H1 (cell line): Measurements from ENCODE around the gene DRC3. TPM values are rescaled to one million over a fixed set of nuclear protein-coding genes. Genes with fewer than 3 reads are reported as not detected.

Experiments used
- CTCF ChIA-PET: fragments of 300-600 bp; sonication (Branson Sonifier 250); formaldehyde crosslinking; loops from one replicate; lab custom pipeline; 2021; ENCODE audit not compliant: partially characterized antibody; lab: Charles Lee
- POLR2A ChIA-PET: fragments of 300-600 bp; sonication (Branson Sonifier 250); formaldehyde crosslinking; loops from one replicate; lab custom pipeline; 2021; ENCODE audit warnings: inconsistent platforms; ENCODE audit not compliant: partially characterized antibody; lab: Charles Lee
- DNase-seq, 2 experiments: peaks; one replicate each; pipeline versions ENCODE4 v3.0.0 to v3.0.0-alpha.2; 2010 to 2022; ENCODE audit warnings: low spot score in 2 of 2, low read depth in 1 of 2, mixed read lengths in 1 of 2
- FAIRE-seq: peaks from 2 replicates; lab custom pipeline; 2011; peaks lifted over from hg19 to GRCh38; lab: Jason Lieb, UNC
- H2AFZ ChIP-seq: 2 replicates; pipeline ENCODE4 v1.8.1; 2012; ENCODE audit warnings: low read length, inconsistent platforms
- H2AK5ac ChIP-seq: 2 replicates; pipeline ENCODE4 v1.6.1; 2013; ENCODE audit warnings: low read depth, low read length
- H2BK120ac ChIP-seq: replicated peaks from 2 replicates; pipeline ENCODE3; 2013; ENCODE audit warnings: low read depth, low read length, inconsistent platforms
- H2BK12ac ChIP-seq: 2 replicates; pipeline ENCODE4 v1.6.1; 2013; ENCODE audit warnings: low read depth, low read length
- H2BK15ac ChIP-seq: 2 replicates; pipeline ENCODE4 v1.6.1; 2013; ENCODE audit warnings: low read length
- H2BK20ac ChIP-seq: 2 replicates; pipeline ENCODE4 v1.6.1; 2013; ENCODE audit warnings: low read length
- H2BK5ac ChIP-seq: 2 replicates; pipeline ENCODE4 v1.6.1; 2013; ENCODE audit warnings: low read depth, low read length
- H3K14ac ChIP-seq: 2 replicates; pipeline ENCODE4 v1.6.1; 2013; ENCODE audit warnings: inconsistent platforms; ENCODE audit not compliant: insufficient read length
- H3K18ac ChIP-seq: 2 replicates; pipeline ENCODE4 v1.6.1; 2013; ENCODE audit warnings: low read length; ENCODE audit errors: extremely low read depth
- H3K23ac ChIP-seq: 2 replicates; pipeline ENCODE4 v1.6.1; 2013; ENCODE audit warnings: inconsistent platforms; ENCODE audit not compliant: insufficient read length
- H3K23me2 ChIP-seq: 2 replicates; pipeline ENCODE4 v1.6.1; 2013; ENCODE audit warnings: low read depth, low read length
- H3K27ac ChIP-seq: 2 replicates; pipeline ENCODE4 v1.6.1; 2011; ENCODE audit warnings: low read depth, low read length, inconsistent platforms
- H3K27me3 ChIP-seq, 4 experiments: replicated peaks in 1 of 4; 1 replicate in 1 of 4; 2 replicates in 3 of 4; pipeline versions ENCODE4 v1.6.1 to v1.8.1; 2011 to 2013; ENCODE audit warnings: low read length in 3 of 4, mild to moderate bottlenecking in 3 of 4, inconsistent platforms in 2 of 4, mixed read lengths in 2 of 4, moderate library complexity in 1 of 4; ENCODE audit not compliant: control insufficient read depth in 3 of 4, insufficient read depth in 3 of 4; ENCODE audit errors: extremely low read depth in 1 of 4
- H3K36me3 ChIP-seq, 4 experiments: 2 replicates each; pipeline versions ENCODE4 v1.6.1 to v1.8.1; 2011 to 2013; ENCODE audit warnings: mild to moderate bottlenecking in 4 of 4, low read length in 3 of 4, moderate library complexity in 2 of 4, control low read depth in 1 of 4, inconsistent platforms in 1 of 4; ENCODE audit not compliant: insufficient read depth in 4 of 4, control insufficient read depth in 2 of 4
- H3K4ac ChIP-seq: replicated peaks from 2 replicates; pipeline ENCODE3; 2013; ENCODE audit warnings: low read length, low read depth, mixed read lengths, inconsistent platforms; ENCODE audit not compliant: insufficient read length
- H3K4me1 ChIP-seq, 4 experiments: replicated peaks in 1 of 4; 1 replicate in 1 of 4; 2 replicates in 3 of 4; pipeline versions ENCODE4 v1.6.1 to v1.8.1; 2011 to 2013; ENCODE audit warnings: low read length in 3 of 4, inconsistent platforms in 2 of 4, mixed read lengths in 1 of 4; ENCODE audit not compliant: insufficient read depth in 4 of 4, control insufficient read depth in 3 of 4
- H3K4me2 ChIP-seq, 2 experiments: 2 replicates each; pipeline versions ENCODE4 v1.6.1 to v1.8.1; 2011 to 2013; ENCODE audit warnings: low read depth in 2 of 2, low read length in 2 of 2, control low read depth in 1 of 2, inconsistent platforms in 1 of 2, mild to moderate bottlenecking in 1 of 2; ENCODE audit not compliant: insufficient read depth in 1 of 2
- H3K4me3 ChIP-seq, 4 experiments: fragments of 200-600, 300-600 bp in 1 of 4; sonication (generic), shearing (Covaris generic), sonication (Bioruptor Twin) in 1 of 4; 2 replicates each; pipeline versions ENCODE4 v1.5.1 to v1.8.1; 2011 to 2016; ENCODE audit warnings: low read length in 4 of 4, low read depth in 3 of 4, control low read depth in 2 of 4, inconsistent platforms in 2 of 4, mild to moderate bottlenecking in 2 of 4, mixed read lengths in 1 of 4, moderate library complexity in 1 of 4; ENCODE audit not compliant: insufficient read depth in 2 of 4; ENCODE audit errors: extremely low read depth in 1 of 4
- H3K56ac ChIP-seq: replicated peaks from 2 replicates; pipeline ENCODE3; 2013; ENCODE audit warnings: low read depth, mild to moderate bottlenecking, mixed read lengths, low read length, inconsistent platforms; ENCODE audit not compliant: insufficient read length
- H3K79me1 ChIP-seq: 2 replicates; pipeline ENCODE4 v1.6.1; 2013; ENCODE audit warnings: low read depth, low read length, control low read depth
- H3K79me2 ChIP-seq, 2 experiments: 2 replicates each; pipeline versions ENCODE4 v1.6.1 to v1.8.1; 2012 to 2013; ENCODE audit warnings: low read length in 2 of 2, mild to moderate bottlenecking in 2 of 2, inconsistent platforms in 1 of 2; ENCODE audit not compliant: insufficient read depth in 2 of 2, control insufficient read depth in 1 of 2
- H3K9ac ChIP-seq, 4 experiments: replicated peaks in 1 of 4; 1 replicate in 1 of 4; 2 replicates in 3 of 4; pipeline versions ENCODE4 v1.6.1 to v1.8.1; 2011 to 2013; ENCODE audit warnings: low read depth in 3 of 4, low read length in 3 of 4, control low read depth in 2 of 4, mild to moderate bottlenecking in 2 of 4, moderate library complexity in 2 of 4, inconsistent platforms in 1 of 4; ENCODE audit errors: extremely low read depth in 1 of 4
- H3K9me3 ChIP-seq, 2 experiments: 2 replicates each; pipeline versions ENCODE4 v1.6.1 to v1.8.1; 2012 to 2013; ENCODE audit warnings: mild to moderate bottlenecking in 2 of 2, moderate library complexity in 2 of 2, control low read depth in 1 of 2, inconsistent platforms in 1 of 2, low read depth in 1 of 2, low read length in 1 of 2, mixed read lengths in 1 of 2; ENCODE audit not compliant: insufficient read depth in 2 of 2
- H4K20me1 ChIP-seq, 2 experiments: replicated peaks in 1 of 2; 2 replicates each; pipeline versions ENCODE3 to v1.8.1; 2011 to 2013; ENCODE audit warnings: inconsistent platforms in 2 of 2, low read length in 2 of 2, mild to moderate bottlenecking in 1 of 2; ENCODE audit not compliant: insufficient read depth in 2 of 2, control insufficient read depth in 1 of 2
- H4K5ac ChIP-seq: 2 replicates; pipeline ENCODE4 v1.6.1; 2013; ENCODE audit warnings: low read length, low read depth, mixed read lengths, inconsistent platforms; ENCODE audit not compliant: insufficient read length
- H4K8ac ChIP-seq: 2 replicates; pipeline ENCODE4 v1.8.0; 2013; ENCODE audit warnings: mild to moderate bottlenecking, moderate library complexity, low read length, inconsistent platforms; ENCODE audit not compliant: insufficient read depth; ENCODE audit errors: extremely low read depth
- H4K91ac ChIP-seq: replicated peaks from 2 replicates; pipeline ENCODE3; 2013; ENCODE audit warnings: low read length, mixed read lengths, inconsistent platforms; ENCODE audit not compliant: insufficient read length
- E2F6 ChIP-seq: IDR thresholded peaks from 2 replicates; pipeline ENCODE4 v1.6.1; 2012; ENCODE audit warnings: inconsistent platforms
- GTF2F1 ChIP-seq: IDR thresholded peaks from 2 replicates; pipeline ENCODE4 v1.6.1; 2012; ENCODE audit warnings: low read depth, low read length, improper control_type of control experiment, borderline replicate concordance
- MAX ChIP-seq: IDR thresholded peaks from 2 replicates; pipeline ENCODE4 v1.6.1; 2012; ENCODE audit warnings: inconsistent platforms
- NANOG ChIP-seq: IDR thresholded peaks from 2 replicates; pipeline ENCODE4 v1.6.1; 2011; ENCODE audit warnings: low read length, low read depth, mild to moderate bottlenecking, inconsistent platforms; ENCODE audit not compliant: insufficient read depth, poor library complexity, severe bottlenecking
- RFX5 ChIP-seq: IDR thresholded peaks from 2 replicates; pipeline ENCODE4 v1.6.1; 2011; ENCODE audit warnings: low read depth, low read length, improper control_type of control experiment, borderline replicate concordance
- SIRT6 ChIP-seq: IDR thresholded peaks from one replicate; pipeline ENCODE4 v1.7.1; 2012; ENCODE audit warnings: low read length, inconsistent platforms
- ZNF274 ChIP-seq: IDR thresholded peaks from 2 replicates; pipeline ENCODE4 v1.7.0; 2012; ENCODE audit warnings: low read length, borderline replicate concordance; ENCODE audit errors: extremely low read depth
- WGBS, 2 experiments: shearing (Covaris generic) in 1 of 2; methylation state at CpG; one replicate each; pipeline versions ENCODE4 v1.1.6 to v1.1.7; 2013 to 2015; ENCODE audit warnings: low lambda C conversion rate in 2 of 2, mixed read lengths in 2 of 2, inconsistent platforms in 1 of 2, low coverage in 1 of 2, missing lambda C conversion rate in 1 of 2; ENCODE audit not compliant: insufficient replicate concordance in 2 of 2, insufficient coverage in 1 of 2, insufficient read length in 1 of 2; ENCODE audit errors: extremely low coverage in 1 of 2, missing lambda C conversion rate in 1 of 2; 5-methylcytosine and 5-hydroxymethylcytosine counted together
- polyA plus RNA-seq, 7 experiments: library from polyadenylated mRNA; depleted of rRNA in 3 of 7; stranded (reverse) in 5 of 7; unstranded in 2 of 7; fragments of >200 nt in 5 of 7; fragments of 200-250 nt in 2 of 7; gene quantifications; 1 replicate in 5 of 7; 2 replicates in 1 of 7; 4 replicates in 1 of 7; pipeline versions ENCODE4 v1.2.1 to v1.2.3, GENCODE V29; 2011 to 2013; ENCODE audit warnings: missing spikeins in 2 of 7, mixed read lengths in 2 of 7
- total RNA-seq: library from RNA; stranded (reverse); fragmentation: NEBNext Ultra II Directional; extraction: Animal tissue kit (Norgen Biotek cat#: 25700); gene quantifications from 2 replicates; pipeline ENCODE4 v1.2.1, GENCODE V29; 2021
- TF ChIP-seq, protein P1 (sequence below): IDR thresholded peaks from 2 replicates; pipeline ENCODE4 v1.6.1; 2011; ENCODE audit warnings: low read depth, mild to moderate bottlenecking, low read length; ENCODE audit not compliant: insufficient read depth

The DRC3 gene
- total and polyA plus RNA-seq, 2 of the 8 experiments (the other 6 are each of a cell fraction or from before 2014, with no cell fraction given): 0.59 TPM; not detected in 1

- Histone ChIP-seq H3K79me2 (no peaks in the 10 kb centered on the region), H2AK5ac (no peak overlapping the region), H4K5ac (no peak overlapping the region), H2AFZ (no peak overlapping the region), H2BK15ac (no peak overlapping the region), H3K9ac (no peak overlapping the region), H3K79me1 (no peaks in the 10 kb centered on the region), H3K4ac (no peak overlapping the region), H3K14ac (no peak overlapping the region), H4K91ac (no peak overlapping the region), H3K27me3 (no peaks in the 10 kb centered on the region), H2BK5ac (no peak overlapping the region), H2BK120ac (no peak overlapping the region), H3K18ac (no peak overlapping the region), H3K4me3 (no peak overlapping the region), H4K8ac (0 out of 2 replicates have a peak overlapping the region, but pooled peaks have one; percentile 11), H4K20me1 (peaks cover 0 to 5% of the 10 kb centered on the region in 2 experiments), H3K4me1 (peaks cover 0 to under 1% (median 0%) of the 10 kb centered on the region in 4 experiments; a peak in 2 of 7 replicates), H3K27ac (no peak overlapping the region), H3K36me3 (no peaks in the 10 kb centered on the region), H3K4me2 (no peak overlapping the region), H2BK20ac (no peak overlapping the region), H2BK12ac (no peak overlapping the region), H3K9me3 (no peaks in the 10 kb centered on the region), H3K23me2 (no peaks in the 10 kb centered on the region; the same call in 1 of the 2 replicates), H3K23ac (no peak overlapping the region), H3K56ac (no peak overlapping the region)
- ChIA-PET CTCF (interaction anchor here (1.1 to 3.2 kb wide), 2 partner anchors 14 to 16 kb away, joined by 3 to 12 read pairs; no protein-coding TSS in a partner anchor), POLR2A (interaction anchor here (0.8 kb wide), 1 partner anchor 39 kb away, joined by 3 read pairs; the partner anchor contains the start of gene ATPAF2)
- 84% methylated on average over 9 of the region's 9 CpGs; no CpG with 5 or more reads in 1 of the 2 experiments for WGBS, 2 experiments
- no peak for TF ChIP-seq RFX5
- TF ChIP-seq NANOG: no peak
- no peak for TF ChIP-seq ZNF274
- TF ChIP-seq, protein P1, sequence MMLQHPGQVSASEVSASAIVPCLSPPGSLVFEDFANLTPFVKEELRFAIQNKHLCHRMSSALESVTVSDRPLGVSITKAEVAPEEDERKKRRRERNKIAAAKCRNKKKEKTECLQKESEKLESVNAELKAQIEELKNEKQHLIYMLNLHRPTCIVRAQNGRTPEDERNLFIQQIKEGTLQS: no peak
- TF ChIP-seq E2F6: no peak
- TF ChIP-seq GTF2F1: no peak
- no peak for TF ChIP-seq MAX
- no peak for TF ChIP-seq SIRT6
- no peak for FAIRE-seq
- no peak for DNase-seq
Measured at GRCh38 chr17:17999364-18000029, 26.8 kb downstream of the DRC3 start.
